ENCODE results near the gene HNRNPK. TPM values are rescaled to one million over a fixed set of nuclear protein-coding genes. Genes with fewer than 3 reads are reported as not detected.

Gene HNRNPK
- total RNA-seq, result 407 TPM

- peak; percentile 99 for DNase-seq (ENCODE audit: low read depth in 2 of 3, low spot score in 2 of 3)
Measured at GRCh38 chr9:83979812-83980394, at the start of gene HNRNPK. TSS of gene HNRNPK (minus strand) at chr9:83980215. CDS start at chr9:83978252, 1,963 bp downstream.

GRCh38 chr9:84027201-84027600 is 47.2 kb upstream of the HNRNPK start:
- no peak for DNase-seq (ENCODE audit: low read depth in 2 of 3, low spot score in 2 of 3)

DNA sequence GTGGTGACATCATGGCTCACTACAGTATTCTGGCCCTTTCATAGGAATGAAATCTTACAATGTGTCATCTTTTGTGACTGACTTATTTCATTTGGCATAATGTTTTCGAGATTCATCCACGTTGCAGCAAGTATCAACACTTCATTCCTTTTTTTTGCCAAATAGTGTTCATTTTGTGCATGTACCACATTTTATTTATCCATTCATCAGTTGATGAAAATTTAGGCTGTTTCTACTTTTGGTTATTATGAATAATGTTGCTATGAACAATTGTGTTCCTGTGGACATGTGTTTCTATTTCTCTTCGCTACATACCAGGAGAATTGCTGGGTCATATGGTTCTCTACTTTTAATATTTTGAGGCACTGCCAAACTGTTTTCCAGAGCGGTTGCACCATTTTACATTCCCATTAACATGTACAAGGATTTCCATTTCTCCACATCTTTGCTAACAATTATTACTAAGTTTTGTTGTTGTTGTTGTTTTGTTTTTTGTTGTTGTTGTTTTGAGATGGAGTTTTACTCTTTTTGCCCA is 44.1 kb upstream of the HNRNPK start:
- no peak for DNase-seq (ENCODE audit: low read depth in 2 of 3, low spot score in 2 of 3)

DNA sequence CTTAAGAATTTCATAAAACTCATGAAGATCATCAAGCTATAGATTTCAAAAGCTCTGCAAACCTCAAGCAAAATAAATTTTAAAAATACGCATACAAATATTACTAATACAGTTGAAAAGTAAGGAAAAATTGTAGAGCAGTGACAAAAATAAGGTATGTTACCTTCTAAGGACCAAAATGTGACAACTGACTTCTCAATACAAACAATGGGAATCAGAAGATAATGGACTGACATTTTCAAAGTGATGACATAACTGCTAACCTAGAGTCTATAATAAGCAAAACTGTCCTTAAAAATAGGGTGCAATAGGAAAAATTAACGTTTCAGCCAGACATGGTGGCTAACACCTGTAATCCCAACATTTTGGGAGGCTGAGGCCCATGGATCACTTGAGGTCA is 27.6 kb upstream of the HNRNPK start:
- DNase-seq (ENCODE audit: low read depth in 2 of 3, low spot score in 2 of 3), result no peak

DNA sequence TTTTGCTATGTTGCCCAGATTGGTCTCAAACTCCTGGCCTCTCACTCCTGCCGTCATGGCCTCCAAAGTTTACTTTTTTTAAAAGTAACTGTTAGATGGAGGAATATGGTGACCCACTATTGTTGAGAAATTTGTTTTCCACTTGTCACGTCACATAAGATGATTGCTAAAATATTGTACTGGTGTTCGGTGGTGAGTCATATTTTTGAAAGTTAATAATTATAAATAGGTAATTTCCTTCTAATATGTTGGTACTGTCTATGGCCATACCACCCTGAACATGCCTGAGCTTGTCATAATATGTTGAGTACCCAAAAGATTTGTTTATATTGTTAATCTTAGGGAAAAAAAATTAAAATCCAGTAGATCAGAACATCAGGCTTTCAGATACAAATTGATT is 23.2 kb upstream of the HNRNPK start:
- DNase-seq (ENCODE audit: low read depth in 2 of 3, low spot score in 2 of 3), result no peak

DNA sequence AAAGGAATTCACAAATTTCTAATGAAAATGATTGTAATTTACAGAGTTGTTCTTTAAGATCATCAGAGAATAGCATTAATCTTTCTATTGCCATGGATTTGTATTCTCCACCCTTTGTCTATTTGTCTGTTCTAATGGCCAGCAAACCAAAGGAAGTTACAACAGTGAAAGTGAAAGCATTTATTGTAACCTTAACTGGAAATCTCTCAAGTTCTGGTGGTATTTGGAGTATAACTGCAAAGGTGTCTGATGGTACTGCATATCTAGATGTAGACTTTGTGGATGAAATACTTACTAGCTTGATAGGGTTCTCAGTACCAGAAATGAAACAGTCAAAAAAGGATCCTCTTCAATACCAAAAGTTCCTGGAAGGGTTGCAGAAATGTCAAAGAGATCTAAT is 22.3 kb upstream of the HNRNPK start:
- peak in 1 of 3 donors; percentile 65 for DNase-seq (ENCODE audit: low read depth in 2 of 3, low spot score in 2 of 3)

DNA sequence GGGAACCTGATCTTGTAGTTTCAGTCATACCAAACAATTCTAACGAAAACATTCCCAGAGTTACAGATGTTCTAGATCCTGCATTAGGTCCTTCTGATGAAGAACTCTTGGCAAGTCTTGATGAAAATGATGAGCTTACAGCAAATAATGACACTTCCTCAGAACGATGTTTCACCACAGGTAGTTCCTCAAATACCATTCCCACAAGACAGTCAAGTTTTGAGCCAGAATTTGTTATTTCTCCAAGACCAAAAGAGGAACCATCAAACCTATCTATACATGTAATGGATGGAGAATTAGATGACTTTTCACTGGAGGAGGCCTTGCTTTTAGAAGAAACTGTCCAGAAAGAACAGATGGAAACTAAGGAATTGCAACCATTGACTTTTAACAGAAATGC is 21.6 kb upstream of the HNRNPK start:
- DNase-seq (ENCODE audit: low read depth in 2 of 3, low spot score in 2 of 3), result no peak

DNA sequence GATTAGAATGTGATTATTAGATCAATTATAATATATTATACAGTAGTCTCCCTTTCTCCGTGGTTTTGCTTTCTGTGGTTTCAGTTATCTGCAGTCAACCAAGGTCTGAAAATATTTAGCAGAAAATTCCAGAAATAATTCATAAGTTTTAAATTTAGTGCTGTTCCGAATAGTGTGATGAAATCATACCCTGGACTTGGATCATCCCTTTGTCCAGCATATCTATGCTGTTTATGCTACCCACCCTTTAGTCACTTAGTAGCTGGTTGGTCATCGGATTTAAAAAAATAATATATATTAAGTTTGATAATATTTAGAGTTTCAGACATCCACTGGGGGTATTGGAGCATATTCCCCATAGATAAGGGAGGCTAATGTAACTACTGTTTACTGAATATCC is 20.2 kb upstream of the HNRNPK start:
- DNase-seq (ENCODE audit: low read depth in 2 of 3, low spot score in 2 of 3), result no peak

- no peak for DNase-seq (ENCODE audit: low read depth in 2 of 3, low spot score in 2 of 3)
Measured at GRCh38 chr9:83999141-83999918, 19.3 kb upstream of the HNRNPK start.

DNA sequence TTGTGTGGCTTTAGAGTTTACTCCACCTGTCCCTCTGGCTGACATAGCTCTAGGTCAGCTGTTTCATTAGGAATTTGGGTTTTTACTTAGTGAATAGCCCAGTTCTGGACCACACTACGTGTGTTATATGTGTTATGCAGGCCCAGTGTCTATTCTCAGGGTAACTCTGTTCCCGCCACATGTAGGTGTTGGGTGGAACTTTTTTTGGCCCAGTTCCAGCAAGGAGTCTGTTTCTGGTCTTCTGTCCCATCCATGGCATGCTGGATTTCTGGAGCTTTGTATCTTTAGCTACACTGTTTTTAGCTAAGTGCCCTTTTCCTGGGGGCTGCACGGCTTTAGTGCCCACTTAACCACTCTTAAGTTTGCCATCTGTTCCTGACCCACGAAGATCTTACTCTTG is 16.1 kb upstream of the HNRNPK start:
- DNase-seq (ENCODE audit: low read depth in 2 of 3, low spot score in 2 of 3), result no peak

GRCh38 chr9:83992901-83993300 is 12.9 kb upstream of the HNRNPK start:
- no peak for DNase-seq (ENCODE audit: low read depth in 2 of 3, low spot score in 2 of 3)

DNA sequence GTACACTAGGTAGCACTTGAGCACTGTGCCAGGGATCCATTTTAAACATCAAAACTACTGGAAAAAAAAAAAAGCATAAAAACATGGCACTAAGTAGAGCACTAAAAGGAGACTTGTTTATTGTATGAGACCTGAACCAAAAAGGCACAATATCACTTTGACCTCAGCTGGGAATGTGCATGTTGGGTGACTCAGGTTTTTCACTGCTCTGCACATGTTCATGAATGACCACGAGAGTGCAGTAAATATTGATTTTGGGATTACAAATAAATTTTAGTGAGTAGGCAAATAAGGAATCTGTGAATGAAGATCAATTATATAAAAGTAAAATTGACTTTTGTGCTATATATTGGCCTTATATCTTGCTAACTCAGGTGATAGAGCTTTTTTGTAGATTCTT is 12.4 kb upstream of the HNRNPK start:
- no peak for DNase-seq (ENCODE audit: low read depth in 2 of 3, low spot score in 2 of 3)

- DNase-seq (ENCODE audit: low read depth in 2 of 3, low spot score in 2 of 3), result no peak
Measured at GRCh38 chr9:83991355-83991754, 11.3 kb upstream of the HNRNPK start.

DNA sequence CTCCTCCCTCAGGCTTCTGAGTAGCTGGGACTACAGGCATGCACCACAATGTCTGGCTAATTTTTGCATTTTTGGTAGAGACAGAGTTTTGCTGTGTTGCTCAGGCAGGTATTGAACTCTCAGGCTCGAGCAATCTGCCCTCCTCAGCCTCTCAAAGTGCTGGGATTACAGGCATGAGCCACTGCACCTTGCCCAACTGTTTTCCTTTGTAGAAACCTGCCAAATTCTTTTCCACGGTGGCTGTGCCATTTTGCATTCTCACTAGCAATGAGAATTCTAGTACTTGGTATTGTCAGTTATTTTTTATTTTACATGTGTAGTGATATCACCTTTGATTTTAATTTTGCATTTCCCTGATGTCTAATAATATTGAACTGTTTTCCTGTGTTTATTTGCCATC is 8.4 kb upstream of the HNRNPK start:
- DNase-seq (ENCODE audit: low read depth in 2 of 3, low spot score in 2 of 3), result no peak

DNA sequence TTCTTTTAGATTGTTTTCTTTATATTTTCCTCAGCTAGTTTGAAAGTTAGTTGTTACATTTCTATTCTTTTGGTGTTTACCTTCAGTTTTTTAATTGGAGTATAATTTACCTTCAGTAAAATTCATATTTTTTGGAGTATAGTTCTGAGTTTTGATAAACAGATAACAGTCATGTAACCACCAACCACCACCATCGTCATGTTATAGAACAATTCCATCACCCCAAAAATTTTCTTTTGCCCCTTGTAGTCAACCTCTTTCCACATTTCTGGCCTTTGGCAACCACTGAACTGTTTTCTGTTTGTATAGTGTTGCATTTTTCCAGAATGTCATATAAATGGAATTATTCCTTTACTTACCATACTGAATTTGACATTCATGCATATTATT is 7.4 kb upstream of the HNRNPK start:
- DNase-seq (ENCODE audit: low read depth in 2 of 3, low spot score in 2 of 3), result no peak

- DNase-seq (ENCODE audit: low read depth in 2 of 3, low spot score in 2 of 3), result no peak
Measured at GRCh38 chr9:83986765-83987401, 6.9 kb upstream of the HNRNPK start.

- DNase-seq (ENCODE audit: low read depth in 2 of 3, low spot score in 2 of 3), result peak in 1 of 3 donors; percentile 35
Measured at GRCh38 chr9:83986195-83986594, 6.2 kb upstream of the HNRNPK start.

- DNase-seq (ENCODE audit: low read depth in 2 of 3, low spot score in 2 of 3), result peak in 2 of 3 donors; percentile 36
Measured at GRCh38 chr9:83981126-83981871, 1.3 kb upstream of the HNRNPK start.

GRCh38 chr9:83980395-83981125 is 545 bp upstream of the HNRNPK start, which contains the start of gene RMI1:
TSS of gene RMI1 (plus strand) at chr9:83980805. CDS start at chr9:84000987, 20,182 bp downstream.
- DNase-seq (ENCODE audit: low read depth in 2 of 3, low spot score in 2 of 3), result peak; percentile 97 to 100 (median 99)
